ENCODE results near the gene ADGRL3.

ADGRL3 gene

DNA sequence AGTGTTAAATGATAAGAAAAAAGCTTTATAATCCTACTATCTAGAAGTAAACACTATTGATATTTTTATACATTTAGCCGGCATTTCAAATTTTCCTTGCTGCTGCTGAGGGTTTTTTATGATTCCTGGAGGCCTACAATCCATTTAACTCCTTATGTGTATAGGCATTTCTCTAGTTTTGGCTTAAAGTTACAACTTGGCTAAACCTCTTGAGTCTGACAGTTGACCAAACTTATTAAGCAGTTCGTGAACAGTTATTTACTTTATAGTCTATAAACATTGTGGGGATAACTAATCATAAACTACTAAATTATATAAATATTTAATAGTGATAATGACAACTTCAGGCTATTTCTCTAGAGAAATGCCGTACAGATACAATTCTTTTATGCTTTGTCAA lies 141.9 kb downstream of the ADGRL3 start:
- Histone ChIP-seq H3K36me3 (ENCODE audit: control insufficient read depth in 2 of 2, insufficient read depth in 1 of 2, low read length in 2 of 2) (no peaks in the 10 kb centered on the region), H3K4me1 (ENCODE audit: control insufficient read depth, insufficient read depth, low read length) (no peaks in the 10 kb centered on the region), H3K27ac (ENCODE audit: extremely low read depth, low read depth, low read length) (no peak overlapping the region), H3K4me3 (ENCODE audit: low read depth, low read length) (no peak overlapping the region), H3K9me3 (ENCODE audit: control insufficient read depth, insufficient read depth, low read depth, low read length) (no peaks in the 10 kb centered on the region)
- TF ChIP-seq, protein P1, sequence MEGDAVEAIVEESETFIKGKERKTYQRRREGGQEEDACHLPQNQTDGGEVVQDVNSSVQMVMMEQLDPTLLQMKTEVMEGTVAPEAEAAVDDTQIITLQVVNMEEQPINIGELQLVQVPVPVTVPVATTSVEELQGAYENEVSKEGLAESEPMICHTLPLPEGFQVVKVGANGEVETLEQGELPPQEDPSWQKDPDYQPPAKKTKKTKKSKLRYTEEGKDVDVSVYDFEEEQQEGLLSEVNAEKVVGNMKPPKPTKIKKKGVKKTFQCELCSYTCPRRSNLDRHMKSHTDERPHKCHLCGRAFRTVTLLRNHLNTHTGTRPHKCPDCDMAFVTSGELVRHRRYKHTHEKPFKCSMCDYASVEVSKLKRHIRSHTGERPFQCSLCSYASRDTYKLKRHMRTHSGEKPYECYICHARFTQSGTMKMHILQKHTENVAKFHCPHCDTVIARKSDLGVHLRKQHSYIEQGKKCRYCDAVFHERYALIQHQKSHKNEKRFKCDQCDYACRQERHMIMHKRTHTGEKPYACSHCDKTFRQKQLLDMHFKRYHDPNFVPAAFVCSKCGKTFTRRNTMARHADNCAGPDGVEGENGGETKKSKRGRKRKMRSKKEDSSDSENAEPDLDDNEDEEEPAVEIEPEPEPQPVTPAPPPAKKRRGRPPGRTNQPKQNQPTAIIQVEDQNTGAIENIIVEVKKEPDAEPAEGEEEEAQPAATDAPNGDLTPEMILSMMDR (tag by site-specific recombination; IDR thresholded peaks at IDR 0.05), result no peak
- TF ChIP-seq ZNF549 (tag by site-specific recombination; IDR thresholded peaks at IDR 0.05) (no peak), GFI1B (tag by site-specific recombination; IDR thresholded peaks at IDR 0.05) (no peak), ZNF426 (tag by site-specific recombination; IDR thresholded peaks at IDR 0.05) (no peak), ZNF791 (tag by site-specific recombination; IDR thresholded peaks at IDR 0.05) (no peak), ZNF175 (tag by site-specific recombination; IDR thresholded peaks at IDR 0.05) (no peak), KLF7 (tag by site-specific recombination; IDR thresholded peaks at IDR 0.05; ENCODE audit: borderline replicate concordance) (no peak), ZNF585B (tag by site-specific recombination; IDR thresholded peaks at IDR 0.05) (no peak), ZNF629 (tag by site-specific recombination; IDR thresholded peaks at IDR 0.05) (no peak), ZNF624 (tag by site-specific recombination; IDR thresholded peaks at IDR 0.05) (no peak), ZNF132 (tag by site-specific recombination; IDR thresholded peaks at IDR 0.05; ENCODE audit: borderline replicate concordance) (no peak), HOXD13 (CRISPR knock-in tag; IDR thresholded peaks at IDR 0.05; ENCODE audit: borderline replicate concordance) (no peak), ZSCAN30 (tag by site-specific recombination; IDR thresholded peaks at IDR 0.05) (no peak), GLIS2 (tag by site-specific recombination; IDR thresholded peaks at IDR 0.05) (no peak), SP7 (tag by site-specific recombination; IDR thresholded peaks at IDR 0.05) (no peak), ZNF214 (tag by site-specific recombination; IDR thresholded peaks at IDR 0.05; ENCODE audit: borderline replicate concordance) (no peak)
- TF ChIP-seq, protein P2, sequence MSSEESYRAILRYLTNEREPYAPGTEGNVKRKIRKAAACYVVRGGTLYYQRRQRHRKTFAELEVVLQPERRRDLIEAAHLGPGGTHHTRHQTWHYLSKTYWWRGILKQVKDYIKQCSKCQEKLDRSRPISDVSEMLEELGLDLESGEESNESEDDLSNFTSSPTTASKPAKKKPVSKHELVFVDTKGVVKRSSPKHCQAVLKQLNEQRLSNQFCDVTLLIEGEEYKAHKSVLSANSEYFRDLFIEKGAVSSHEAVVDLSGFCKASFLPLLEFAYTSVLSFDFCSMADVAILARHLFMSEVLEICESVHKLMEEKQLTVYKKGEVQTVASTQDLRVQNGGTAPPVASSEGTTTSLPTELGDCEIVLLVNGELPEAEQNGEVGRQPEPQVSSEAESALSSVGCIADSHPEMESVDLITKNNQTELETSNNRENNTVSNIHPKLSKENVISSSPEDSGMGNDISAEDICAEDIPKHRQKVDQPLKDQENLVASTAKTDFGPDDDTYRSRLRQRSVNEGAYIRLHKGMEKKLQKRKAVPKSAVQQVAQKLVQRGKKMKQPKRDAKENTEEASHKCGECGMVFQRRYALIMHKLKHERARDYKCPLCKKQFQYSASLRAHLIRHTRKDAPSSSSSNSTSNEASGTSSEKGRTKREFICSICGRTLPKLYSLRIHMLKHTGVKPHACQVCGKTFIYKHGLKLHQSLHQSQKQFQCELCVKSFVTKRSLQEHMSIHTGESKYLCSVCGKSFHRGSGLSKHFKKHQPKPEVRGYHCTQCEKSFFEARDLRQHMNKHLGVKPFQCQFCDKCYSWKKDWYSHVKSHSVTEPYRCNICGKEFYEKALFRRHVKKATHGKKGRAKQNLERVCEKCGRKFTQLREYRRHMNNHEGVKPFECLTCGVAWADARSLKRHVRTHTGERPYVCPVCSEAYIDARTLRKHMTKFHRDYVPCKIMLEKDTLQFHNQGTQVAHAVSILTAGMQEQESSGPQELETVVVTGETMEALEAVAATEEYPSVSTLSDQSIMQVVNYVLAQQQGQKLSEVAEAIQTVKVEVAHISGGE (tag by site-specific recombination; conservative IDR thresholded peaks at IDR 0.05; ENCODE audit: low read depth), result no peak
- TF ChIP-seq, protein P3, sequence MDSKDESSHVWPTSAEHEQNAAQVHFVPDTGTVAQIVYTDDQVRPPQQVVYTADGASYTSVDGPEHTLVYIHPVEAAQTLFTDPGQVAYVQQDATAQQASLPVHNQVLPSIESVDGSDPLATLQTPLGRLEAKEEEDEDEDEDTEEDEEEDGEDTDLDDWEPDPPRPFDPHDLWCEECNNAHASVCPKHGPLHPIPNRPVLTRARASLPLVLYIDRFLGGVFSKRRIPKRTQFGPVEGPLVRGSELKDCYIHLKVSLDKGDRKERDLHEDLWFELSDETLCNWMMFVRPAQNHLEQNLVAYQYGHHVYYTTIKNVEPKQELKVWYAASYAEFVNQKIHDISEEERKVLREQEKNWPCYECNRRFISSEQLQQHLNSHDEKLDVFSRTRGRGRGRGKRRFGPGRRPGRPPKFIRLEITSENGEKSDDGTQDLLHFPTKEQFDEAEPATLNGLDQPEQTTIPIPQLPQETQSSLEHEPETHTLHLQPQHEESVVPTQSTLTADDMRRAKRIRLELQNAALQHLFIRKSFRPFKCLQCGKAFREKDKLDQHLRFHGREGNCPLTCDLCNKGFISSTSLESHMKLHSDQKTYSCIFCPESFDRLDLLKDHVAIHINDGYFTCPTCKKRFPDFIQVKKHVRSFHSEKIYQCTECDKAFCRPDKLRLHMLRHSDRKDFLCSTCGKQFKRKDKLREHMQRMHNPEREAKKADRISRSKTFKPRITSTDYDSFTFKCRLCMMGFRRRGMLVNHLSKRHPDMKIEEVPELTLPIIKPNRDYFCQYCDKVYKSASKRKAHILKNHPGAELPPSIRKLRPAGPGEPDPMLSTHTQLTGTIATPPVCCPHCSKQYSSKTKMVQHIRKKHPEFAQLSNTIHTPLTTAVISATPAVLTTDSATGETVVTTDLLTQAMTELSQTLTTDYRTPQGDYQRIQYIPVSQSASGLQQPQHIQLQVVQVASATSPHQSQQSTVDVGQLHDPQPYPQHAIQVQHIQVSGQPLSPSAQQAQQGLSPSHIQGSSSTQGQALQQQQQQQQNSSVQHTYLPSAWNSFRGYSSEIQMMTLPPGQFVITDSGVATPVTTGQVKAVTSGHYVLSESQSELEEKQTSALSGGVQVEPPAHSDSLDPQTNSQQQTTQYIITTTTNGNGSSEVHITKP (tag by site-specific recombination; IDR thresholded peaks at IDR 0.05), result no peak
- TF ChIP-seq, protein P4, sequence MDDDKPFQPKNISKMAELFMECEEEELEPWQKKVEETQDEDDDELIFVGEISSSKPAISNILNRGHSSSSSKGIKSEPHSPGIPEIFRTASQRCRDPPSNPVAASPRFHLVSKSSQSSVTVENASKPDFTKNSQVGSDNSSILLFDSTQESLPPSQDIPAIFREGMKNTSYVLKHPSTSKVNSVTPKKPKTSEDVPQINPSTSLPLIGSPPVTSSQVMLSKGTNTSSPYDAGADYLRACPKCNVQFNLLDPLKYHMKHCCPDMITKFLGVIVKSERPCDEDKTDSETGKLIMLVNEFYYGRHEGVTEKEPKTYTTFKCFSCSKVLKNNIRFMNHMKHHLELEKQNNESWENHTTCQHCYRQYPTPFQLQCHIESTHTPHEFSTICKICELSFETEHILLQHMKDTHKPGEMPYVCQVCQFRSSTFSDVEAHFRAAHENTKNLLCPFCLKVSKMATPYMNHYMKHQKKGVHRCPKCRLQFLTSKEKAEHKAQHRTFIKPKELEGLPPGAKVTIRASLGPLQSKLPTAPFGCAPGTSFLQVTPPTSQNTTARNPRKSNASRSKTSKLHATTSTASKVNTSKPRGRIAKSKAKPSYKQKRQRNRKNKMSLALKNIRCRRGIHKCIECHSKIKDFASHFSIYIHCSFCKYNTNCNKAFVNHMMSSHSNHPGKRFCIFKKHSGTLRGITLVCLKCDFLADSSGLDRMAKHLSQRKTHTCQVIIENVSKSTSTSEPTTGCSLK (tag by site-specific recombination; IDR thresholded peaks at IDR 0.05), result no peak
- ChIA-PET CTCF (no interaction called here), POLR2A (no interaction called here)

Measured in HEK293 (cell line).